Measurements from ENCODE around the gene ARHGAP8.

DNA sequence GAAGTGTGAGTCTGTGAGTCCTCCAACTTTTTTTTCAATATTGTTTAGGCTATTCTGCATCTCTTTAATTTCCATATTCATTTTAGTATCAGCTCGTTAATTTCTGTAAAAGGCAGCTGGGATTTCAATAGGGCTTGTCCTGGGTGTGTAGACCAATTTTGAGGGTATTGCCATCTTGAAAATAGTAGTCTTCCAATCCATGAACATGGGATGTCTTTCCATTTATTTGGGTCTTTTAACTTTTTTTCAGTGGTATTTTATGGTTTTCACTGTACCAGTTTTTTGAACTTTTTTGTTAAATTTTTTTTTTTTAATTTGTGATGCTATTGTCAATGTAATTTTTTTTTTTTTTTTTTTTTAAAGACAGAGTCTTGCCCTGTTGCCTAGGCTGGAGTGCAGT, 79.5 kb downstream of the ARHGAP8 start:
- TF ChIP-seq CTCF (conservative IDR thresholded peaks at IDR 0.05; ENCODE audit: low read length) (no peak), EZH2phosphoT487 (IDR thresholded peaks at IDR 0.05; ENCODE audit: borderline replicate concordance) (no peak)

Data from Loucy (cell line).